WTC11 (cell line): ENCODE results near the gene SLC6A18. TPM values are rescaled to one million over a fixed set of nuclear protein-coding genes. Genes with fewer than 3 reads are reported as not detected.
"Not testable (repeated sequence)": the region's sequence is repeated elsewhere in the genome, so short reads cannot be mapped to it uniquely, and the experiment has no call there.

Experiments
- ATAC-seq: fragments of 200-7000 bp; cut with Tn5 transposase; 2 replicates; pipeline ENCODE4 v1.10.0; 2021; ENCODE audit warnings: mild to moderate bottlenecking, moderate library complexity
- CTCF ChIA-PET: fragments of 300-600 bp; sonication (Branson Sonifier 250); formaldehyde crosslinking; loops from one replicate; lab custom pipeline; 2021; ENCODE audit warnings: antibody characterized with exemption; lab: Charles Lee
- POLR2A ChIA-PET: fragments of 350-600 bp; sonication (Branson Sonifier 250); formaldehyde crosslinking; loops from one replicate; lab custom pipeline; 2021; ENCODE audit warnings: antibody characterized with exemption; lab: Charles Lee
- DNase-seq: peaks from one replicate; pipeline ENCODE4 v3.0.0; 2021; ENCODE audit warnings: low spot score
- H3K27ac Mint-ChIP-seq: 2 replicates; pipeline ENCODE4 v1.8.0; 2021; ENCODE audit warnings: mixed read lengths
- H3K27me3 Mint-ChIP-seq: 2 replicates; pipeline ENCODE4 v1.8.0; 2021; ENCODE audit warnings: low read depth, mild to moderate bottlenecking, moderate library complexity, mixed read lengths
- H3K36me3 Mint-ChIP-seq: 2 replicates; pipeline ENCODE4 v1.8.0; 2021; ENCODE audit warnings: mixed read lengths
- H3K4me1 Mint-ChIP-seq: 2 replicates; pipeline ENCODE4 v1.8.0; 2022; ENCODE audit warnings: mixed read lengths
- H3K4me3 Mint-ChIP-seq: 2 replicates; pipeline ENCODE4 v1.8.0; 2021; ENCODE audit warnings: mild to moderate bottlenecking, moderate library complexity, mixed read lengths
- H3K9me3 Mint-ChIP-seq: 2 replicates; pipeline ENCODE4 v1.8.0; 2021; ENCODE audit warnings: mixed read lengths
- CREM ChIP-seq: sonication (generic); formaldehyde crosslinking; IDR thresholded peaks from 2 replicates; pipeline ENCODE4 v1.8.1; 2022; ENCODE audit warnings: mild to moderate bottlenecking, missing genetic modification reagents, moderate library complexity
- JAZF1 ChIP-seq: fragments of 250-450 bp; sonication (Bioruptor Pico); IDR thresholded peaks from 2 replicates; pipeline ENCODE4 v1.9.0; 2021; ENCODE audit warnings: moderate library complexity, mild to moderate bottlenecking, inconsistent platforms
- JUN ChIP-seq: sonication (generic); formaldehyde crosslinking; IDR thresholded peaks from 2 replicates; pipeline ENCODE4 v1.8.0; 2023; ENCODE audit warnings: mild to moderate bottlenecking, missing genetic modification reagents
- KAT7 ChIP-seq: sonication (generic); formaldehyde crosslinking; IDR thresholded peaks from 2 replicates; pipeline ENCODE4 v1.8.1; 2023; ENCODE audit warnings: missing genetic modification reagents, mild to moderate bottlenecking, borderline replicate concordance
- NFATC4 ChIP-seq: fragments of 250-450 bp; sonication (Bioruptor Pico); IDR thresholded peaks from 2 replicates; pipeline ENCODE4 v1.9.0; 2021; ENCODE audit warnings: mild to moderate bottlenecking
- NFE2L1 ChIP-seq: sonication (generic); formaldehyde crosslinking; IDR thresholded peaks from 2 replicates; pipeline ENCODE4 v1.8.1; 2023; ENCODE audit warnings: missing genetic modification reagents
- NFYB ChIP-seq: sonication (generic); formaldehyde crosslinking; conservative IDR thresholded peaks from 2 replicates; pipeline ENCODE4 v1.8.0; 2022; ENCODE audit warnings: low read depth, missing genetic modification reagents
- SMAD3 ChIP-seq: sonication (generic); formaldehyde crosslinking; IDR thresholded peaks from 2 replicates; pipeline ENCODE4 v1.8.0; 2022; ENCODE audit warnings: missing genetic modification reagents, mild to moderate bottlenecking, borderline replicate concordance
- SMAD4 ChIP-seq: sonication (generic); formaldehyde crosslinking; IDR thresholded peaks from 2 replicates; pipeline ENCODE4 v1.8.0; 2022; ENCODE audit warnings: mild to moderate bottlenecking, missing genetic modification reagents
- SP1 ChIP-seq: sonication (generic); formaldehyde crosslinking; conservative IDR thresholded peaks from 2 replicates; pipeline ENCODE4 v1.8.1; 2022; ENCODE audit warnings: missing genetic modification reagents
- ZBTB21 ChIP-seq: sonication (generic); formaldehyde crosslinking; IDR thresholded peaks from 2 replicates; pipeline ENCODE4 v1.8.1; 2023; ENCODE audit warnings: mild to moderate bottlenecking, missing genetic modification reagents, borderline replicate concordance
- ZNF121 ChIP-seq: sonication (generic); formaldehyde crosslinking; IDR thresholded peaks from 2 replicates; pipeline ENCODE4 v1.8.0; 2023; ENCODE audit warnings: missing genetic modification reagents
- total RNA-seq: library from RNA; stranded (reverse); gene quantifications from 3 replicates; pipeline ENCODE4 v1.2.3, GENCODE V29; 2021
- TF ChIP-seq, protein P1 (sequence below): fragments of 250-450 bp; sonication (Bioruptor Pico); IDR thresholded peaks from 2 replicates; pipeline ENCODE4 v1.9.0; 2021; ENCODE audit warnings: mild to moderate bottlenecking, borderline replicate concordance
- TF ChIP-seq, protein P2 (sequence below): sonication (generic); formaldehyde crosslinking; IDR thresholded peaks from 2 replicates; pipeline ENCODE4 v1.8.0; 2023; ENCODE audit warnings: mild to moderate bottlenecking, missing genetic modification reagents
- TF ChIP-seq, protein P3 (sequence below): sonication (generic); formaldehyde crosslinking; conservative IDR thresholded peaks from 2 replicates; pipeline ENCODE4 v1.8.1; 2022; ENCODE audit warnings: mild to moderate bottlenecking, missing genetic modification reagents
- TF ChIP-seq, protein P4 (sequence below): sonication (generic); formaldehyde crosslinking; IDR thresholded peaks from 2 replicates; pipeline ENCODE4 v1.8.1; 2023; ENCODE audit warnings: mild to moderate bottlenecking, moderate library complexity, missing genetic modification reagents
- TF ChIP-seq, protein P5 (sequence below): sonication (generic); formaldehyde crosslinking; IDR thresholded peaks from 2 replicates; pipeline ENCODE4 v1.8.1; 2023; ENCODE audit warnings: mild to moderate bottlenecking, missing genetic modification reagents
- TF ChIP-seq, protein P6 (sequence below): sonication (generic); formaldehyde crosslinking; IDR thresholded peaks from 2 replicates; pipeline ENCODE4 v1.8.1; 2022; ENCODE audit warnings: low read depth, missing genetic modification reagents, borderline replicate concordance
- TF ChIP-seq, protein P7 (sequence below): sonication (generic); formaldehyde crosslinking; IDR thresholded peaks from 2 replicates; pipeline ENCODE4 v1.8.0; 2022; ENCODE audit warnings: mild to moderate bottlenecking, missing genetic modification reagents

Gene SLC6A18
- total RNA-seq, 1 experiment from 2014 or later, result not detected

DNA sequence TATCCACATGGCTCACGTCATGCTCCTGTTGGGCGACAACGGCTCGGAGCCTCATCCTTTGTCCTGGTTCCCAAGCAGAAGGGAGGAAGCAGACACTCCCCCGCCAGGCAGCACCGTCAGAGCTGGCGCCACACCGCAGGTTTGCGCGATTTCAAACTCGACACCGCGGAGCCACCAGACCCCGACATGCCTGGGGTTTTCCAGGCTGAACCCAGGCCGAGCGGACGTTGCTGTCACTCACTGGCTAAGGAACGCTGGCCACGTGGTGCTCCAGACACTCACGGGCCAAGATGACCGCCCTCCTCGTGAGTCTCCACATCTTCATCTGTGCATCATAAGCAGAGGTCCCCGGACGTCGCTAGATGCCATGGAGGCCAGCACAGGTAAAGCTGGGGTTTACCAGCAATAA, 60.7 kb downstream of the SLC6A18 start (continued):
- TF ChIP-seq, protein P1, sequence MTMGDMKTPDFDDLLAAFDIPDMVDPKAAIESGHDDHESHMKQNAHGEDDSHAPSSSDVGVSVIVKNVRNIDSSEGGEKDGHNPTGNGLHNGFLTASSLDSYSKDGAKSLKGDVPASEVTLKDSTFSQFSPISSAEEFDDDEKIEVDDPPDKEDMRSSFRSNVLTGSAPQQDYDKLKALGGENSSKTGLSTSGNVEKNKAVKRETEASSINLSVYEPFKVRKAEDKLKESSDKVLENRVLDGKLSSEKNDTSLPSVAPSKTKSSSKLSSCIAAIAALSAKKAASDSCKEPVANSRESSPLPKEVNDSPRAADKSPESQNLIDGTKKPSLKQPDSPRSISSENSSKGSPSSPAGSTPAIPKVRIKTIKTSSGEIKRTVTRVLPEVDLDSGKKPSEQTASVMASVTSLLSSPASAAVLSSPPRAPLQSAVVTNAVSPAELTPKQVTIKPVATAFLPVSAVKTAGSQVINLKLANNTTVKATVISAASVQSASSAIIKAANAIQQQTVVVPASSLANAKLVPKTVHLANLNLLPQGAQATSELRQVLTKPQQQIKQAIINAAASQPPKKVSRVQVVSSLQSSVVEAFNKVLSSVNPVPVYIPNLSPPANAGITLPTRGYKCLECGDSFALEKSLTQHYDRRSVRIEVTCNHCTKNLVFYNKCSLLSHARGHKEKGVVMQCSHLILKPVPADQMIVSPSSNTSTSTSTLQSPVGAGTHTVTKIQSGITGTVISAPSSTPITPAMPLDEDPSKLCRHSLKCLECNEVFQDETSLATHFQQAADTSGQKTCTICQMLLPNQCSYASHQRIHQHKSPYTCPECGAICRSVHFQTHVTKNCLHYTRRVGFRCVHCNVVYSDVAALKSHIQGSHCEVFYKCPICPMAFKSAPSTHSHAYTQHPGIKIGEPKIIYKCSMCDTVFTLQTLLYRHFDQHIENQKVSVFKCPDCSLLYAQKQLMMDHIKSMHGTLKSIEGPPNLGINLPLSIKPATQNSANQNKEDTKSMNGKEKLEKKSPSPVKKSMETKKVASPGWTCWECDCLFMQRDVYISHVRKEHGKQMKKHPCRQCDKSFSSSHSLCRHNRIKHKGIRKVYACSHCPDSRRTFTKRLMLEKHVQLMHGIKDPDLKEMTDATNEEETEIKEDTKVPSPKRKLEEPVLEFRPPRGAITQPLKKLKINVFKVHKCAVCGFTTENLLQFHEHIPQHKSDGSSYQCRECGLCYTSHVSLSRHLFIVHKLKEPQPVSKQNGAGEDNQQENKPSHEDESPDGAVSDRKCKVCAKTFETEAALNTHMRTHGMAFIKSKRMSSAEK (CRISPR knock-in tag), result no peak
- TF ChIP-seq JAZF1 (CRISPR knock-in tag) (no peak), SP1 (CRISPR knock-in tag) (no peak), SMAD4 (CRISPR knock-in tag) (no peak), SMAD3 (CRISPR knock-in tag) (no peak)
- TF ChIP-seq, protein P2, sequence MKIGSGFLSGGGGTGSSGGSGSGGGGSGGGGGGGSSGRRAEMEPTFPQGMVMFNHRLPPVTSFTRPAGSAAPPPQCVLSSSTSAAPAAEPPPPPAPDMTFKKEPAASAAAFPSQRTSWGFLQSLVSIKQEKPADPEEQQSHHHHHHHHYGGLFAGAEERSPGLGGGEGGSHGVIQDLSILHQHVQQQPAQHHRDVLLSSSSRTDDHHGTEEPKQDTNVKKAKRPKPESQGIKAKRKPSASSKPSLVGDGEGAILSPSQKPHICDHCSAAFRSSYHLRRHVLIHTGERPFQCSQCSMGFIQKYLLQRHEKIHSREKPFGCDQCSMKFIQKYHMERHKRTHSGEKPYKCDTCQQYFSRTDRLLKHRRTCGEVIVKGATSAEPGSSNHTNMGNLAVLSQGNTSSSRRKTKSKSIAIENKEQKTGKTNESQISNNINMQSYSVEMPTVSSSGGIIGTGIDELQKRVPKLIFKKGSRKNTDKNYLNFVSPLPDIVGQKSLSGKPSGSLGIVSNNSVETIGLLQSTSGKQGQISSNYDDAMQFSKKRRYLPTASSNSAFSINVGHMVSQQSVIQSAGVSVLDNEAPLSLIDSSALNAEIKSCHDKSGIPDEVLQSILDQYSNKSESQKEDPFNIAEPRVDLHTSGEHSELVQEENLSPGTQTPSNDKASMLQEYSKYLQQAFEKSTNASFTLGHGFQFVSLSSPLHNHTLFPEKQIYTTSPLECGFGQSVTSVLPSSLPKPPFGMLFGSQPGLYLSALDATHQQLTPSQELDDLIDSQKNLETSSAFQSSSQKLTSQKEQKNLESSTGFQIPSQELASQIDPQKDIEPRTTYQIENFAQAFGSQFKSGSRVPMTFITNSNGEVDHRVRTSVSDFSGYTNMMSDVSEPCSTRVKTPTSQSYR (CRISPR knock-in tag), result no peak

DNA sequence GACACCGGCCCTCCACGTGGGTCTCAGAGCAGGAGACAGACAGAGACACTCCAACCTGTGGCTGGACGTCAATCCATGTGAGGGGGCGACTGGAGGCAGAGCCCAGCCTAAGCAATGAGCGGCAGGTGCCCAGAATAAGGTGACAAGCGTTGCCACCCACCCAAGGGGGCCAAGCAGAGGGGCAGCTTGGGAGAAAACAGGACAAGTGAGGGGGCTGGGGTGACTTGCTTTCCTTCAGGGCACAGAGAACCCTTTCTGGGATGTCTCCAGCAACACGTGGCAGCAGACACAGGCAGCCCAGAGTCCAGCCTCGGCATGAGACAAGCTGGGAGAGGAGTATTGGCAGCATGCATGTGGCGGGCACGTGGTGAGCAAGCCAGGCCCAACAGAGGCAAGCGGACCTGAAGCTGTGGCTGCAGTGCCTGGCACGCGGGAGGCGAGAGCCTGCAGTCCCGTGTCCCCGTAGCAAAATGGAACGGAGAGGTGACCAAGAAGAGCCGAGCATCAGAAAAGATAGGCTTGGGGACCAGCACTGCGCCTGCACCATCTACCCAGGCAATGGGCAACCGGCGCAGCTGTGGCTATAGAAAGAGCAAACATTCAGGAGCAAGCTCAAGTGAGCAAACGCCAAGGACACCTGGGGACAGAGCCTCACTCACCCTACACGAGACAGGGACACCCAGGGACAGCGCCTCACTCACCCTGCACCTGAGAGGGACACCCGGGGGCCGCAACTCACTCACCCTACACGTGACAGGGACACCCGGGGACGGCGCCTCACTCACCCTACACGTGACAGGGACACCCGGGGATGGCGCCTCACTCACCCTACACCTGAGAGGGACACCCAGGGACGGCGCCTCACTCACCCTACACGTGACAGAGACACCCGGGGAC, 63.5 kb downstream of the SLC6A18 start:
- peaks cover 19% of the 10 kb centered on the region for H3K36me3 Mint-ChIP-seq
- TF ChIP-seq, protein P3, sequence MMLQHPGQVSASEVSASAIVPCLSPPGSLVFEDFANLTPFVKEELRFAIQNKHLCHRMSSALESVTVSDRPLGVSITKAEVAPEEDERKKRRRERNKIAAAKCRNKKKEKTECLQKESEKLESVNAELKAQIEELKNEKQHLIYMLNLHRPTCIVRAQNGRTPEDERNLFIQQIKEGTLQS (CRISPR knock-in tag), result no peak
- TF ChIP-seq NFATC4 (no peak), KAT7 (CRISPR knock-in tag) (no peak), ZBTB21 (no peak), ZNF121 (CRISPR knock-in tag) (no peak), CREM (CRISPR knock-in tag) (no peak), JUN (CRISPR knock-in tag) (no peak), NFE2L1 (no peak), NFYB (CRISPR knock-in tag) (no peak)
- TF ChIP-seq, protein P4, sequence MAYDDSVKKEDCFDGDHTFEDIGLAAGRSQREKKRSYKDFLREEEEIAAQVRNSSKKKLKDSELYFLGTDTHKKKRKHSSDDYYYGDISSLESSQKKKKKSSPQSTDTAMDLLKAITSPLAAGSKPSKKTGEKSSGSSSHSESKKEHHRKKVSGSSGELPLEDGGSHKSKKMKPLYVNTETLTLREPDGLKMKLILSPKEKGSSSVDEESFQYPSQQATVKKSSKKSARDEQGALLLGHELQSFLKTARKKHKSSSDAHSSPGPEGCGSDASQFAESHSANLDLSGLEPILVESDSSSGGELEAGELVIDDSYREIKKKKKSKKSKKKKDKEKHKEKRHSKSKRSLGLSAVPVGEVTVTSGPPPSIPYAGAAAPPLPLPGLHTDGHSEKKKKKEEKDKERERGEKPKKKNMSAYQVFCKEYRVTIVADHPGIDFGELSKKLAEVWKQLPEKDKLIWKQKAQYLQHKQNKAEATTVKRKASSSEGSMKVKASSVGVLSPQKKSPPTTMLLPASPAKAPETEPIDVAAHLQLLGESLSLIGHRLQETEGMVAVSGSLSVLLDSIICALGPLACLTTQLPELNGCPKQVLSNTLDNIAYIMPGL, result no peak
- TF ChIP-seq, protein P5, sequence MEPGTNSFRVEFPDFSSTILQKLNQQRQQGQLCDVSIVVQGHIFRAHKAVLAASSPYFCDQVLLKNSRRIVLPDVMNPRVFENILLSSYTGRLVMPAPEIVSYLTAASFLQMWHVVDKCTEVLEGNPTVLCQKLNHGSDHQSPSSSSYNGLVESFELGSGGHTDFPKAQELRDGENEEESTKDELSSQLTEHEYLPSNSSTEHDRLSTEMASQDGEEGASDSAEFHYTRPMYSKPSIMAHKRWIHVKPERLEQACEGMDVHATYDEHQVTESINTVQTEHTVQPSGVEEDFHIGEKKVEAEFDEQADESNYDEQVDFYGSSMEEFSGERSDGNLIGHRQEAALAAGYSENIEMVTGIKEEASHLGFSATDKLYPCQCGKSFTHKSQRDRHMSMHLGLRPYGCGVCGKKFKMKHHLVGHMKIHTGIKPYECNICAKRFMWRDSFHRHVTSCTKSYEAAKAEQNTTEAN (CRISPR knock-in tag), result no peak
- TF ChIP-seq, protein P6, sequence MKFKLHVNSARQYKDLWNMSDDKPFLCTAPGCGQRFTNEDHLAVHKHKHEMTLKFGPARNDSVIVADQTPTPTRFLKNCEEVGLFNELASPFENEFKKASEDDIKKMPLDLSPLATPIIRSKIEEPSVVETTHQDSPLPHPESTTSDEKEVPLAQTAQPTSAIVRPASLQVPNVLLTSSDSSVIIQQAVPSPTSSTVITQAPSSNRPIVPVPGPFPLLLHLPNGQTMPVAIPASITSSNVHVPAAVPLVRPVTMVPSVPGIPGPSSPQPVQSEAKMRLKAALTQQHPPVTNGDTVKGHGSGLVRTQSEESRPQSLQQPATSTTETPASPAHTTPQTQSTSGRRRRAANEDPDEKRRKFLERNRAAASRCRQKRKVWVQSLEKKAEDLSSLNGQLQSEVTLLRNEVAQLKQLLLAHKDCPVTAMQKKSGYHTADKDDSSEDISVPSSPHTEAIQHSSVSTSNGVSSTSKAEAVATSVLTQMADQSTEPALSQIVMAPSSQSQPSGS, result no peak
- TF ChIP-seq, protein P7, sequence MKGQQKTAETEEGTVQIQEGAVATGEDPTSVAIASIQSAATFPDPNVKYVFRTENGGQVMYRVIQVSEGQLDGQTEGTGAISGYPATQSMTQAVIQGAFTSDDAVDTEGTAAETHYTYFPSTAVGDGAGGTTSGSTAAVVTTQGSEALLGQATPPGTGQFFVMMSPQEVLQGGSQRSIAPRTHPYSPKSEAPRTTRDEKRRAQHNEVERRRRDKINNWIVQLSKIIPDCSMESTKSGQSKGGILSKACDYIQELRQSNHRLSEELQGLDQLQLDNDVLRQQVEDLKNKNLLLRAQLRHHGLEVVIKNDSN, result no peak
- H3K9me3 Mint-ChIP-seq, result no peaks in the 10 kb centered on the region
- no peaks in the 10 kb centered on the region for H3K27me3 Mint-ChIP-seq
- H3K27ac Mint-ChIP-seq, result no peak overlapping the region
- ChIA-PET CTCF (no interaction called here), POLR2A (no interaction called here)
- DNase-seq (no peak), ATAC-seq (no peak)
- H3K4me1 Mint-ChIP-seq, result peaks cover 8% of the 10 kb centered on the region
- H3K4me3 Mint-ChIP-seq, result no peak overlapping the region

DNA sequence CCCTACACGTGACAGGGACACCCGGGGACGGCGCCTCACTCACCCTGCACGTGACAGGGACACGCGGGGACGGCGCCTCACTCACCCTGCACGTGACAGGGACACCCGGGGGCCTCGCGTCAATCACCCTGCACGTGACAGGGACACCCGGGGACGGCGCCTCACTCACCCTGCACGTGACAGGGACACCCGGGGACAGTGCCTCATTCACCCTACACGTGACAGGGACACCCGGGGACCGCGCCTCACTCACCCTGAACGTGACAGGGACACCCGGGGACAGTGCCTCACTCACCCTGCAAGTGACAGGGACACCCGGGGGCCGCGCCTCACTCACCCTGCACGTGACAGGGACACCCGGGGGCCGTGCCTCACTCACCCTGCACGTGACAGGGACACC, 64.4 kb downstream of the SLC6A18 start:
- POLR2A ChIA-PET, H3K4me3 Mint-ChIP-seq, ATAC-seq: not testable (repeated sequence)

More for the DNA sequence above, 64.4 kb downstream of the SLC6A18 start:
- H3K9me3 Mint-ChIP-seq, DNase-seq, CTCF ChIA-PET, H3K27ac Mint-ChIP-seq, H3K27me3 Mint-ChIP-seq, H3K4me1 Mint-ChIP-seq: not testable (repeated sequence)
- peaks cover 19% of the 10 kb centered on the region for H3K36me3 Mint-ChIP-seq
